Endothelial cell of umbilical vein (primary cell): Measurements from ENCODE around the gene CREM. TPM values are rescaled to one million over a fixed set of nuclear protein-coding genes. Genes with fewer than 3 reads are reported as not detected.

Source experiments
- BruUV-seq: library from RNA; stranded (reverse); fragments of 400-500 nt; replicated peaks from 2 replicates; lab custom pipeline; 2021; lab: Mats Ljungman, UMichigan
- CTCF ChIA-PET: fragments of 300-600, 350-600 bp; sonication (Branson Sonifier 250); formaldehyde crosslinking; loops from one replicate; lab custom pipeline; 2021; ENCODE audit warnings: antibody characterized with exemption, inconsistent platforms; lab: Charles Lee
- POLR2A ChIA-PET: fragments of 300-600, 350-600 bp; sonication (Branson Sonifier 250); formaldehyde crosslinking; loops from one replicate; lab custom pipeline; 2021; ENCODE audit warnings: antibody characterized with exemption, inconsistent platforms; lab: Charles Lee
- DNase-seq: peaks from one replicate; pipeline ENCODE4 v3.0.0-alpha.2; 2011; ENCODE audit warnings: low read depth, low spot score
- FAIRE-seq: peaks from 2 replicates; lab custom pipeline; 2011; peaks lifted over from hg19 to GRCh38; lab: Jason Lieb, UNC
- H2AFZ ChIP-seq: 2 replicates; pipeline ENCODE4 v1.6.0; 2012; ENCODE audit warnings: low read depth, low read length, control low read depth, inconsistent platforms
- H3K27ac ChIP-seq: 2 replicates; pipeline ENCODE4 v1.5.1; 2011; ENCODE audit warnings: low read depth, mild to moderate bottlenecking, control low read depth, low read length, moderate library complexity; ENCODE audit not compliant: insufficient read depth
- H3K27me3 ChIP-seq, 2 experiments: 2 replicates each; pipeline versions ENCODE4 v1.6.0 to v1.6.1; 2011; ENCODE audit warnings: low read length in 2 of 2, mixed read lengths in 1 of 2; ENCODE audit not compliant: control insufficient read depth in 2 of 2, insufficient read depth in 2 of 2
- H3K36me3 ChIP-seq, 2 experiments: 2 replicates in 1 of 2; 3 replicates in 1 of 2; pipeline ENCODE4 v1.5.1; 2011; ENCODE audit warnings: low read length in 2 of 2, mild to moderate bottlenecking in 1 of 2, moderate library complexity in 1 of 2; ENCODE audit not compliant: control insufficient read depth in 2 of 2, insufficient read depth in 2 of 2; ENCODE audit errors: extremely low read depth in 1 of 2
- H3K4me1 ChIP-seq: 3 replicates; pipeline ENCODE4 v1.5.1; 2011; ENCODE audit warnings: mild to moderate bottlenecking, low read length; ENCODE audit not compliant: control insufficient read depth, insufficient read depth; ENCODE audit errors: extremely low read depth
- H3K4me2 ChIP-seq: 2 replicates; pipeline ENCODE4 v1.6.1; 2011; ENCODE audit warnings: low read length, control low read depth, mixed read lengths; ENCODE audit not compliant: insufficient read depth
- H3K4me3 ChIP-seq, 3 experiments: fragments of 200-600 bp in 1 of 3; sonication (generic), shearing (Covaris generic) in 1 of 3; replicated peaks in 1 of 3; 2 replicates each; pipeline ENCODE4 v1.5.1; 2011 to 2016; ENCODE audit warnings: control low read depth in 3 of 3, low read length in 3 of 3, mild to moderate bottlenecking in 2 of 3, inconsistent platforms in 1 of 3, low read depth in 1 of 3, moderate library complexity in 1 of 3; ENCODE audit not compliant: insufficient read depth in 1 of 3
- H3K79me2 ChIP-seq: 2 replicates; pipeline ENCODE4 v1.6.0; 2012; ENCODE audit warnings: low read length, inconsistent platforms; ENCODE audit not compliant: control insufficient read depth, insufficient read depth
- H3K9ac ChIP-seq: replicated peaks from 2 replicates; pipeline ENCODE3; 2011; ENCODE audit warnings: low read length, control low read depth; ENCODE audit not compliant: insufficient read depth; ENCODE audit errors: extremely low read depth
- H3K9me1 ChIP-seq: replicated peaks from 3 replicates; pipeline ENCODE4 v1.6.0; 2011; ENCODE audit warnings: mild to moderate bottlenecking, low read length; ENCODE audit not compliant: control insufficient read depth, insufficient read depth; ENCODE audit errors: extremely low read depth
- H3K9me3 ChIP-seq: replicated peaks from 2 replicates; pipeline ENCODE4 v1.5.1; 2012; ENCODE audit warnings: low read length, inconsistent platforms; ENCODE audit not compliant: control insufficient read depth, insufficient read depth
- H4K20me1 ChIP-seq: replicated peaks from 2 replicates; pipeline ENCODE3; 2011; ENCODE audit warnings: mild to moderate bottlenecking, low read length; ENCODE audit not compliant: control insufficient read depth, insufficient read depth; ENCODE audit errors: extremely low read depth
- EZH2 ChIP-seq: IDR thresholded peaks from 2 replicates; pipeline ENCODE4 v1.6.1; 2012; ENCODE audit warnings: borderline replicate concordance, low read depth, mild to moderate bottlenecking, moderate library complexity, low read length, inconsistent platforms; ENCODE audit not compliant: severe bottlenecking
- FOS ChIP-seq: IDR thresholded peaks from 2 replicates; pipeline ENCODE4 v1.6.1; 2011; ENCODE audit warnings: mild to moderate bottlenecking, low read length, moderate library complexity, borderline replicate concordance; ENCODE audit not compliant: insufficient read depth
- GATA2 ChIP-seq: IDR thresholded peaks from 2 replicates; pipeline ENCODE4 v1.7.0; 2011; ENCODE audit warnings: low read depth, mild to moderate bottlenecking, moderate library complexity, mixed read lengths, low read length; ENCODE audit not compliant: insufficient read length, insufficient read depth
- JUN ChIP-seq: IDR thresholded peaks from 2 replicates; pipeline ENCODE4 v1.6.1; 2011; ENCODE audit warnings: borderline replicate concordance, low read depth; ENCODE audit not compliant: insufficient read length, insufficient read depth
- MYC ChIP-seq: IDR thresholded peaks from one replicate; pipeline ENCODE4 v1.6.1; 2011; ENCODE audit warnings: mild to moderate bottlenecking, low read depth, low read length
- POLR2A ChIP-seq: IDR thresholded peaks from 2 replicates; pipeline ENCODE4 v1.6.1; 2012; ENCODE audit warnings: low read depth, mild to moderate bottlenecking, control low read depth, low read length
- POLR2AphosphoS5 ChIP-seq: IDR thresholded peaks from 2 replicates; pipeline ENCODE4 v1.6.1; 2012; ENCODE audit warnings: low read depth, mild to moderate bottlenecking, control low read depth, low read length, moderate library complexity; ENCODE audit not compliant: insufficient read depth
- dilution Hi-C: fragments of 300-500 bp; cut with MboI; formaldehyde crosslinking; loops from one replicate; pipeline ENCODE4 v1.15.0; 2019; ENCODE audit warnings: low sequenced_read_pairs; ENCODE audit not compliant: extremely low pct_ligation_motif_present
- intact Hi-C: fragments of 100-400 bp; cut with micrococcal nuclease; formaldehyde crosslinking; loops from one replicate; pipeline ENCODE4 v1.10.0; 2022
- polyA plus RNA-seq, 4 experiments: library from polyadenylated mRNA; depleted of rRNA in 3 of 4; stranded (reverse) in 3 of 4; unstranded in 1 of 4; fragments of >200 nt; gene quantifications; 2 replicates each; pipeline versions ENCODE4 v1.2.1 to v1.2.3, GENCODE V29; 2011 to 2012; ENCODE audit warnings: missing spikeins in 1 of 4
- total RNA-seq: library from RNA; stranded (reverse); gene quantifications from 2 replicates; pipeline ENCODE4 v1.2.3, GENCODE V29; 2021
- TF ChIP-seq, protein P1 (sequence below): IDR thresholded peaks from 2 replicates; pipeline ENCODE4 v1.6.1; 2011; ENCODE audit not compliant: insufficient read depth, insufficient read length
- TF ChIP-seq, protein P2 (sequence below), 2 donors: IDR thresholded peaks; 1 replicate in 1 of 2; 2 replicates in 1 of 2; pipeline ENCODE4 v1.5.1; 2011; ENCODE audit warnings: low read length in 2 of 2, mild to moderate bottlenecking in 2 of 2, moderate library complexity in 2 of 2, control low read depth in 1 of 2, inconsistent platforms in 1 of 2, low read depth in 1 of 2; ENCODE audit not compliant: insufficient read depth in 1 of 2; ENCODE audit errors: extremely low read depth in 1 of 2

CREM gene
- total and polyA plus RNA-seq, 2 donors (not counting 3 experiments of a cell fraction or from before 2014, with no cell fraction given) = 35.5 to 39.8 TPM

DNA sequence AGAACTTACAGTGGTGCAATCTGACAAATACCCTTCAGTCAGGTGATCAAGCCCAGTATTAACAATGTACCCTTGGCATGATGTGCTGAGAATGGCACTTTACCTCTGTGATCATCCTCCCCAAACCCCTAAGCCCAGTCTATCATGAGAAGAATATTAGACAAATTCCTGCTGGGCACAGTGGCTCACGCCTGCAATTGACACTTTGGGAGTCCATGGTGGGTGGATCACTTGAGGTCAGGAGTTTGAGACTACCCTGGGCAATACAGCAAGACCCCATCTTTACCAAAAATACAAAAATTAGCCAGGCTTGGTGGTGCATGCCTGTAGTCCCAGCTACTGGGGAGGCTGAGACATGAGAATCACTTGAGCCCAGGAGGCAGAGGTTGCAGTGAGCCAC is 29.1 kb upstream of the CREM start:
- H3K79me2 ChIP-seq = no peaks in the 10 kb centered on the region

DNA sequence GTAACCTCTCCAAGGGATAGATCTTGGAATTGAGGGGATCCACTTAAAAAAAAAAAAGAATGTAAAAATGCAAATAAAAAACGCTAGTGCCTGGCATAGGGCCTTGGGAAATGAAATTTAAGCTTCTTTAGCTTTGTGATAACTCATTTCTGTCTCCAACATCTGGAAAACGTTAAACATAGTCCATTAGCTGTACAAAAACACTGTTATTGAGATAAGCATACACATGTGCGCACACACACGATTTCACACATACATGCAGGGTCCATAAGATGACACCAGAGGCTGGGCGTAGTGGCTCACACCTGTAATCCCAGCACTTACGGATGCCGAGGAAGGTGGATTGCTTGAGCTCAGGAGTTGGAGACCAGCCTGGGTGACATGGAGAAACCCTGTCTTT is 22.8 kb upstream of the CREM start:
- H3K27ac ChIP-seq = no peak overlapping the region
- H3K4me2 ChIP-seq = no peak overlapping the region
- DNase-seq = no peak
- no TSS peak for BruUV-seq
- no peak for FAIRE-seq
- no peaks in the 10 kb centered on the region for H3K36me3 ChIP-seq
- peaks cover 0 to 2% of the 10 kb centered on the region in 2 experiments for H3K27me3 ChIP-seq
- no peaks in the 10 kb centered on the region for H3K79me2 ChIP-seq
- ChIA-PET POLR2A (no interaction called here), CTCF (no interaction called here)
- intact Hi-C loops = no loop called here
- no peaks in the 10 kb centered on the region for H3K9me1 ChIP-seq
- no peaks in the 10 kb centered on the region for H3K9me3 ChIP-seq
- H3K4me1 ChIP-seq = no peaks in the 10 kb centered on the region
- dilution Hi-C loops = loop anchor here (25.0 kb wide), 1 partner anchor 108 kb away; no protein-coding TSS in a partner anchor
- no peak overlapping the region for H3K9ac ChIP-seq
- no peak overlapping the region for H3K4me3 ChIP-seq
- H4K20me1 ChIP-seq = no peaks in the 10 kb centered on the region
- TF ChIP-seq POLR2A (no peak), MYC (no peak), EZH2 (no peak), FOS (no peak), POLR2AphosphoS5 (no peak), GATA2 (no peak), JUN (no peak)
- TF ChIP-seq, protein P1, sequence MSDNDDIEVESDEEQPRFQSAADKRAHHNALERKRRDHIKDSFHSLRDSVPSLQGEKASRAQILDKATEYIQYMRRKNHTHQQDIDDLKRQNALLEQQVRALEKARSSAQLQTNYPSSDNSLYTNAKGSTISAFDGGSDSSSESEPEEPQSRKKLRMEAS = no peak
- TF ChIP-seq, protein P2, sequence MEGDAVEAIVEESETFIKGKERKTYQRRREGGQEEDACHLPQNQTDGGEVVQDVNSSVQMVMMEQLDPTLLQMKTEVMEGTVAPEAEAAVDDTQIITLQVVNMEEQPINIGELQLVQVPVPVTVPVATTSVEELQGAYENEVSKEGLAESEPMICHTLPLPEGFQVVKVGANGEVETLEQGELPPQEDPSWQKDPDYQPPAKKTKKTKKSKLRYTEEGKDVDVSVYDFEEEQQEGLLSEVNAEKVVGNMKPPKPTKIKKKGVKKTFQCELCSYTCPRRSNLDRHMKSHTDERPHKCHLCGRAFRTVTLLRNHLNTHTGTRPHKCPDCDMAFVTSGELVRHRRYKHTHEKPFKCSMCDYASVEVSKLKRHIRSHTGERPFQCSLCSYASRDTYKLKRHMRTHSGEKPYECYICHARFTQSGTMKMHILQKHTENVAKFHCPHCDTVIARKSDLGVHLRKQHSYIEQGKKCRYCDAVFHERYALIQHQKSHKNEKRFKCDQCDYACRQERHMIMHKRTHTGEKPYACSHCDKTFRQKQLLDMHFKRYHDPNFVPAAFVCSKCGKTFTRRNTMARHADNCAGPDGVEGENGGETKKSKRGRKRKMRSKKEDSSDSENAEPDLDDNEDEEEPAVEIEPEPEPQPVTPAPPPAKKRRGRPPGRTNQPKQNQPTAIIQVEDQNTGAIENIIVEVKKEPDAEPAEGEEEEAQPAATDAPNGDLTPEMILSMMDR (IDR thresholded peaks at IDR 0.05; ENCODE audit: extremely low read depth in 1 of 2, insufficient read depth in 1 of 2, low read depth in 1 of 2, low read length in 2 of 2) = no peak
- H2AFZ ChIP-seq = no peak overlapping the region

More for the DNA sequence above, 29.1 kb upstream of the CREM start:
- Histone ChIP-seq H3K9me1 (no peaks in the 10 kb centered on the region), H3K4me2 (no peak overlapping the region), H2AFZ (no peak overlapping the region), H3K27ac (no peak overlapping the region), H3K9me3 (no peaks in the 10 kb centered on the region), H3K27me3 (no peaks in the 10 kb centered on the region), H4K20me1 (no peaks in the 10 kb centered on the region), H3K4me3 (no peak overlapping the region), H3K36me3 (no peaks in the 10 kb centered on the region), H3K9ac (no peak overlapping the region), H3K4me1 (no peaks in the 10 kb centered on the region)
- TF ChIP-seq GATA2 = no peak
- TF ChIP-seq POLR2AphosphoS5 = no peak
- intact Hi-C loops = no loop called here
- FAIRE-seq = no peak
- ChIA-PET POLR2A (no interaction called here), CTCF (interaction anchor here (1.1 kb wide), 2 partner anchors 31 to 99 kb away, joined by 4 read pairs; no protein-coding TSS in a partner anchor)
- dilution Hi-C loops = no loop called here
- no peak for DNase-seq
- no TSS peak for BruUV-seq
